CD4-positive, alpha-beta T cell treated with Interleukin-21 for 1 hour (primary cell): Measurements from ENCODE around the gene CHFR.
"Not testable (repeated sequence)": the region's sequence is repeated elsewhere in the genome, so short reads cannot be mapped to it uniquely, and the experiment has no call there.

Experiments used
- DNase-seq: peaks from one replicate; pipeline ENCODE4 v3.0.0-alpha.2; 2020

The CHFR gene

DNA sequence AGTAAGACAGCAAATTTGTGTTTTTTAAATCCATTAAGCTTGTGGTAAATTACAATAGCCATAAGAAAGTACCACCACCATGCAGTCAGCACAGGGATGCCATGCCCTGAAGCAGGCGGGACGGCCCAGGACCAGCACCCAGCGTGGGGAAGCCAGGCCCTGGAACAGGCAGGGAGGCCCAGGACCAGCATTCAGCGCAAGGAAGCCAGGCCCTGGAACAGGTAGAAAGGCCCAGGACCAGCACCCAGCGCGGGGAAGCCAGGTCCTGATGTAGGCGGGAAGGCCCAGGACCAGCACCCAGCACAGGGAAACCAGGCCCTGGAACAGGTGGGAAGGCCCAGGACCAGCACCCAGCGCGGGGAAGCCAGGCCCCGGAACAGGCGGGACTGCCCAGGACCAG lies 13.2 kb downstream of the CHFR start:
- no peak for DNase-seq

DNA sequence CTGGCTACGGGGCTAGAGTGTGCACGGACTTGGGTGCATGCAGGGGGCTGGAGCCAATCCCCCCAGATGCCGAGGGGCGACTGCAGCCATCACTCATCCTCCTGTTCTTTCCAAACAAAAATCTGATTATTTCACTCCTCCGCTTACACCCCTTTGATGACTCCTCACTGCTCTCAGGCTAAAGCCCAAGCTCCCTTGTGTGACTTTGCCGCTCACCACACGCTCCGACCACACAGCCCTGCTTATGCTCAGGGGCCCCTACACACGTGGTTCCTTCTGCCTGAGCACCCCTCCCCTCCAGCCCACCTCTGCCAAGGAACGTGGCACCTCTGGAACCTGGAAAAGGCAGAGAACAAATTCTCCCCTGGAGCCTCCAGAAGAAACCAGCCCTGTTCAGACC lies 13.7 kb downstream of the CHFR start:
- DNase-seq = no peak

DNA sequence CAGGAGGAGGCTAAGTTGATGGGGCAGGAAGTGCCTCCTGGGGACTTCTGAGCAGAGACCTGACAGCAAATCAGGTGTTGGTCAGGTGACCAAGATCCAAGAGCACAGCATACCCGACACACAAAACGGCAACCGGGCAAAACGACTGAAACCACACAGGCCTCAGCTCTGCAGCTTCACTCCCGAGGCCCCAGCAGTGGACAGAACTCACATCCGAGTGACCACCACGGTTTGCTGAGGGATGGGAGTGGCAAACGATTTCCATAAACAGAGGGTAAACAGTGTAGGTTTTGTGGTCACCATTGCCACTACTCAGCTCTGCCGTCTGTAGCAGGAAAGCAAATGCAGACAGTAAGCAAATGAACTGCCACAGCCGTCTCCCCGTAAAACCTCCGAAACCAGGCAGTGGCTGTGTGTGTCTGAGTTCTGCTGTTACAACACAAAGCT lies 14.4 kb downstream of the CHFR start:
- peak; percentile 24 for DNase-seq

DNA sequence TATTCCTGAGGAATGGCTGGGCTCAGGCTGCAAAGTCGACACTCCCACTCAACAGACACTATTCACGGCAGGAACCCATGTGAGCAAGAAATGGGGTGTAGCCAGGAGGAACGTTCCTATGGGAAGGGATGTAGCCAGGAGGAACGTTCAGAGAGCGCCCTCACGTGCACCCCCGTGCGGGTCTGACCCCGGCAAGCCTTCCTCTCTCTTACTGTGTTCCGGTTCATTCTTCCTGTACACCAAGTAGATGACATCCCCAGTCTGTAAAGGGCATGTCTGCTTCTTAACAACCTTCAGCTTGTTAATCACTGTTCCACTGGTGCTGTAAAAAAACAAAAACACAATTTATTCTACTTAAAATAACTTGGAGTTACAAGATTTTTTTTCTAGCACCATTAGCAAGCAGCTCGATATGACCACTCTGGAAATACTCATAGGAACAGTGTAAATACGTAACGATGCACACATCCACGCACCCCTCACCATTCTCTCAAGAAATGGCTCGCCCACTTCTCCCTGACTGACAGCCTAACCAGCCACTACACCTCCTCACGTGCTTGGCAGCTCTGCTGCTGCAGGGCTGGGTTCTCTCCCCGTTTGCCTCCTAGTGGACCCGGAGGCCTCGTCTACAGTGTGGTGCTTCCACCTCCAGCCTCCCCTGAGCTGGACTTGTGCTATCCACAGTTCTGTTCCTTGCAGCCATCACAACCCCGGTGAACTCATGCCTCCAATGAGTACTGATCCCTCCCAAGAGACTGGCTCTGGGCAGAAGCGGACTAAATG lies 15.1 kb downstream of the CHFR start:
- DNase-seq = no peak

DNA sequence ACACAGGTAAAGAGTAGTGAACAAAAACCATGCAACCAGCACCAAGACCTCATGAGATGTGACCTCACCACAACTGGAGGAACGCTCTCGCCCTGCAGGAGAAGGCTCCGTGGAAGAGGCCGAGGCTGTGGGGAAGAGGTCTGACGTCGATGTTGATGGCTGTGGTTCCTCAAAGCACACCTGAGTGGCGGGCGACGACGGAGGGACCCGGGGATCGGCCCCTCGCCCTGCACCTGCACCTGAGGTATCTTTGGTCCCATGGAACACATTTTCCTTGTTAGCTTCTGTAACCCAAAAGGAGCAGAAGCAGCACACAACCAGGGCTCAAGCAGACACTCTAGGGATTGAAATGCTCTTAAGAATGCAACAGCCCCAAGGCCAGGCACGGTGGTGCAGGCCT lies 17.9 kb downstream of the CHFR start:
- no peak for DNase-seq

DNA sequence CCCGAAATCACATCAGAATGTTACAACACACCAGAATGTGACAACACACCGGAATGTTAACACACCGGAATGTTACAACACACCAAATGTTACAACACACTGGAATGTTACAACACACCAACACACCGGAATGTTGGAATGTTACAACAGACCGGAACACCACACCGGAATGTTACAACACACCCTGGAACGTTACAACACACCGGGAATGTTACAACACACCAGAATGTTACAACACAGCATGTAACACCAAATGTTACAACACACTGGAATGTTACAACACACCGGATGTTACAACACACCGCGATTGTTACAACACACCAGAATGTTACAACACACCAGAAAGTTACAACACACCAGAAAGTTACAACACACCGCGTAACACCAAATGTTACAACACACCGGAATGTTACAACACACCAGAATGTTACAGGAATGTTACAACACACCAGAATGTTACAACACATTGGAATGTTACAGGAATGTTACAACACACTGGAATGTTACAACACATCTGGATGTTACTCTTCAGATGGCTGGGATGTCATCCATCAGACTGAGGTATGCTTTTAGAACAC lies 21.1 kb downstream of the CHFR start:
- DNase-seq = no peak

DNA sequence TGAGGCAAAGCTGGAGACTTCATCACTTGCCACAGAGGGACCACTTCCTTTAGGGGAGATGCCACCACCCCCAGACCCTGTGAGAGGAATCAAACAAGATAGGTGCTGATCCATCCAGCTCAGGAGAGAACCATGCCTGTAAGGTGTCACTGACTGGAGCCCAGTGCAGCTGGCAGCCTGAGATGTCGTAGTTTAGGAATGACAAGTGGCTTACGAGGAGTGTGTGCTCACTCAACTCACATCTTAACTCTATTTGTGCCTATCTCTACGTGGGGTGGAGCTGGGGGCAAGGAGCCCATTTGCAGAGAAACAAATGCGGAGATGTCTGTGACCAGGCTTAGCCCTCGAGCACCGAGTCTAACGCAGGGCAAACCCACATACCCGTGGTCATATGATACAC lies 25.8 kb downstream of the CHFR start:
- DNase-seq = no peak

DNA sequence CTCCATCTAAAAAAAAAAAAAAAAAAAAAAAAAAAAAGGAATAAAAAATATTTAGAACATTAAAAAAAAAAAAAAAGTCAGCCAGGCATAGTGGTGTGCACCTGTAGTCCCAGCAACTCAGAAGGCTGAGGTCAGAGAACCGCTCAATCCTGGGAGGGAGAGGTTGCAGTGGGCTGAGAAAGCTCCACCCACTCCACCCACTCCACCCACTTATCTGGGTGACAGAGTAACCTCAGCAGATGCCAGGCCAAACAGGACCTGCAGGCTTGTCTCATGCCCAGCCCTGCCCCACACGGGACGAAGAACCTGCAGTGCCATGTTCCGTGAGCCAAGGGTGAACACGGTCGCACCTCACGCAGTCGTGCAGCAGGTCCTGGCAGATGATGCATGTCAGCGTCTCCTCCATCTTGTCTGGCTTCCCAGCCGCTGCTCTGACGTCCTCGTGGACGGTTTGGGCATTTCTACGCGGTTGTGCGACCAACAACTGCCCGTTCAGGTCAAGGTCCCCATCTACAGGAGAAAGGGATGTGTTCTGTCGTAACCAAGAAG lies 28.6 kb downstream of the CHFR start:
- no peak for DNase-seq

DNA sequence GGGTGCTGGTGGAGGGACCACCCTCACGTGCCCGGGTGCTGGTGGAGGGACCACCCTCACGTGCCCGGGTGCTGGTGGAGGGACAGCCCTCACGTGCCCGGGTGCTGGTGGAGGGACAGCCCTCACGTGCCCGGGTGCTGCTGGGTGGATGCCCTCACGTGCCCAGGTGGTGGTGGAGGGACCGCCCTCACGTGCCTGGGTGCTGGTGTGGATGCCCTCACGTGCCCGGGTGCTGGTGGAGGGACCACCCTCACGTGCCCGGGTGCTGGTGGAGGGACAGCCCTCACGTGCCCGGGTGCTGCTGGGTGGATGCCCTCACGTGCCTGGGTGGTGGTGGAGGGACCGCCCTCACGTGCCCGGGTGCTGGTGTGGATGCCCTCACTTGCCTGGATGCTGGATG lies 30.4 kb downstream of the CHFR start:
- DNase-seq = not testable (repeated sequence)

DNA sequence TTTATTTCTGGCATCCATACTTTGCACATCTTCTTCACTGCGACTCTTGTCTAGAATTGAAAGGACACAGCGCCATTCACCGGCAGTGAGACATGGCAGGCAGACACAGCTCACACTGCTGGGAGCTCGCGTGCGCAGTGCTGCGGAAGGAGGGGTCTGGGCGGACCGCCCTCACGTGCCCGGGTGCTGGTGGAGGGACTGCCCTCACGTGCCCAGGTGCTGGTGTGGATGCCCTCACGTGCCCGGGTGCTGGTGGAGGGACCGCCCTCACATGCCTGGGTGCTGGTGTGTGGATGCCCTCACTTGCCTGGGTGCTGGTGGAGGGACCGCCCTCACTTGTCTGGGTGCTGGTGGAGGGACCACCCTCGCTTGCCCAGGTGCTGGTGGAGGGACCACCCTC lies 30.8 kb downstream of the CHFR start:
- no peak for DNase-seq

DNA sequence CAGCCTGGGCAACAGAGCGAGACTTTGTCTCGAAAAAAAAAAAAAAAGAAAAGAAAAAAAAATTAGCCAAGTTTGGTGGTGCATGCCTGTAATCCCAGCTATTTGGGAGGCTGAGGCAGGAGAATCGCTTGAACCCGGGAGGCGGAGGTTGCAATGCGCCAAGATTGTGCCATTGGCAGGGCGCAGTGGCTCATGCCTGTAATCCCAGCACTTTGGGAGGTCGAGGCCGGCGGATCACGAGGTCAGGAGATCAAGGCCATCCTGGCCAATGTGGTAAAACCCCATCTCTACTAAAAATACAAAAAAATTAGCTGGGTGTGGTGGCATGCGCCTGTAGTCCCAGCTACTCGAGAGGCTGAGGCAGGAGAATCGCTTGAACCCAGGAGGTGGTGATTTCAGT lies 32.2 kb downstream of the CHFR start:
- DNase-seq = not testable (repeated sequence)

DNA sequence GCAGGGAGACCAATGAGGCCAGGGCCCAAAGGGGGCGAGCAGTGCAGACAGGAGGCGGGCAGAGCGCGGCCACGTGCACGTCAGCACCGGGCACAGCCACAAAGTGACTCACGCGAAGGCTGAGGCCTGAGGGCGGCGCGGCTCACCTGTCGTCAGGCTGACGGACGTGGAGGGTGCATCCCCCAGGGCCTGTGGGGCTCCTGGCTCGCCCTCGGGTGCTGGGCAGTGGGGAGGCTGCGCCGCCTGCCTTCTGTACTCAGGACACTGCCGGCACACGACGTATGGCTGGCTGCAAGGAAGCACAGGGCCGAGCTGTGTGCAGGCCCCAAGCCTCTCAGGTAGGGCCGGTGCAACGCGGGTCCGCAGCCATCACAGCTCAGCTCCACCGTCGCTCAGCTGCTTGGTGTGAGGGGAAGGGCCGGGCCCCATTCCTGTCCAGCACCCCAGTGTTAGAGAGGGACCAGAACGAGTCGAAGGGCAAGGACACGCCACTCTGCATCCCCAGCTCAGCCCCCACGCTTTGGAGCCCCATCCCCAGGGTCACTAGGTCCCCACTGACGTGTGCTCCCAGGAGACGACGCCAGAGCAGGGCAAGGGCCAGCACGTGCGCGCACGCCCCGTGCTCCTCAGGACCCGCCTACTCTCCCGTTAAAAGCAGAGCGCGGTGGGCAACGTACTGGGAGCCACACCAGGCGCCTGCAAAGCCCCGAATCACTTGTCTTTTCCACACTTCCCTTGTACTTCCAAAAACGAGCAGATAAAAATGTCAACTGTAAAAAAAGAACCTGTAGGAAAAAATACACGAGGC lies 33.9 kb downstream of the CHFR start:
- no peak for DNase-seq

DNA sequence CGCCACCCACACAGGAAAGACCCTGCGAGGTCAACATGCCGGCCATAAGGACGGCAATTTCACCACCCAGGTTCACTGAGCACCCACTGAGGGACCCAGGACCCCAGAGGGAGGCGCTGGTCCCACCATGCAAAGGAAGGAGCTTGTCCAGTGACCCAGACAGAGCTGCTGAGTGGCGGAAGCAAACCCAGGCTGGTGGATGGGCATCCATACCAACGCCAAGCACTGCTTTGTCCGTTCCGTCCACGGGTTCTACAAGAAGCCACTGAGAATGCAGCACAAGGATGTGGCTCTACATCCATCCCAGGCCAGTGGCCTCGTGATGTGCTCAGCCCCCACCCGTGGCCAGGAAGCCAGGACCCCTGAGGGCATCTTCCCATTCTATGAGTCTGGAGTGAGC lies 34.9 kb downstream of the CHFR start:
- DNase-seq = no peak

DNA sequence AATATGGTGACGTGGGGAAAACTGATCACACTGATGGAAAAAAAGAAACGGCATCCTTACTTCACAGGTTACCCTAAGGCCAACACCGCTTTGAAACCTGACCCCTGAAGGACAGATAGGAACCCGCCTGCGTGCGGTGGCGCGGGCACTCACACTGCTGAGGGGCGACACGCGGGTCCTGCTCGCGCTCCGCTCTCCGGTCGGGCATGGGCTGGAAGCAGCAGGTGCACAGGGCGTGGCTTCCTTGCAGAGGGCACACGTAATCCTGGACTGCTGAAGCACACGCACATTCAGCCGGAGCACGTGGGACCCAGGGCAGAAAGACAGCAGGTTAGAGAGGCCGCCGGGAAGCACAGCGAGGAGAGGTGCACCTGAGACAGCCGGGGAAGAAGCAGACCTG lies 35.9 kb downstream of the CHFR start:
- no peak for DNase-seq

DNA sequence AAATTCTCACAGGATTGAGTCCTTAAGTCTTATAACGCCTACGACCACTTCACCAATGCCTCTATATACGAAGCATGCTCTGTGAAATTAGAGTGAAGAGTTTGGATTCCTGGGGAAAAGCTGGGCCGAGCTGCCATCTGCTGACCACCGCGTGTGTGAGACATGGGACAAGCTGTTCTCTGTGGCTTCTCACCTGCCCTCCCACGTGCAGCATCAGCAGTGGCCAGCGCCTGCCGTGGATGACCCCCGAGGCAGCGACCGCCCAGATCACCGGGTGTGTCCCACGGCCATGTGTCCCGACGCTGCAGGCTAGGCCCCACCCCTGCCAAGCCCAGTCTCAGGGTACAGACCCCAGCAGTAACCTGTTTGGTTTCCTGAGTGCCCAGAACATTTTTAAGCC lies 37.1 kb downstream of the CHFR start:
- no peak for DNase-seq

DNA sequence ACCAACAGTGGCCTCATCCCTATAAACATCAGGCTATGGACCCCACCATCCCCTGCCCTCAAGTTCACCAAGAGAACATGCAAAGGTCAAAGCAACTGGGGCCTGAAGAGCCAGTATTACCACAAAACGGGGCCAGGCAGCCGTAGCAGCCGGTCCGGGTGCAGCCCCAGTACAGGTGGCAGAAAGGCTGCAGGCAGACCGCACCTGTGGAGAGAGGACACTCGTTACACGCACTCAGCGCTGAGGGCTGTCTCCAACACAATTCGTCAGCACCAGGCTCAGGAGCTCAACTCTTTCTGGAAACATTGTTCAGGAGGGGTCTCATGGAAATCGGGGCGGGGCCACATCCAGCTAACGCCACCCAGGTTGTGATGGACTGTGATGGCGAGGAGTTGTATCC lies 38.9 kb downstream of the CHFR start:
- no peak for DNase-seq

DNA sequence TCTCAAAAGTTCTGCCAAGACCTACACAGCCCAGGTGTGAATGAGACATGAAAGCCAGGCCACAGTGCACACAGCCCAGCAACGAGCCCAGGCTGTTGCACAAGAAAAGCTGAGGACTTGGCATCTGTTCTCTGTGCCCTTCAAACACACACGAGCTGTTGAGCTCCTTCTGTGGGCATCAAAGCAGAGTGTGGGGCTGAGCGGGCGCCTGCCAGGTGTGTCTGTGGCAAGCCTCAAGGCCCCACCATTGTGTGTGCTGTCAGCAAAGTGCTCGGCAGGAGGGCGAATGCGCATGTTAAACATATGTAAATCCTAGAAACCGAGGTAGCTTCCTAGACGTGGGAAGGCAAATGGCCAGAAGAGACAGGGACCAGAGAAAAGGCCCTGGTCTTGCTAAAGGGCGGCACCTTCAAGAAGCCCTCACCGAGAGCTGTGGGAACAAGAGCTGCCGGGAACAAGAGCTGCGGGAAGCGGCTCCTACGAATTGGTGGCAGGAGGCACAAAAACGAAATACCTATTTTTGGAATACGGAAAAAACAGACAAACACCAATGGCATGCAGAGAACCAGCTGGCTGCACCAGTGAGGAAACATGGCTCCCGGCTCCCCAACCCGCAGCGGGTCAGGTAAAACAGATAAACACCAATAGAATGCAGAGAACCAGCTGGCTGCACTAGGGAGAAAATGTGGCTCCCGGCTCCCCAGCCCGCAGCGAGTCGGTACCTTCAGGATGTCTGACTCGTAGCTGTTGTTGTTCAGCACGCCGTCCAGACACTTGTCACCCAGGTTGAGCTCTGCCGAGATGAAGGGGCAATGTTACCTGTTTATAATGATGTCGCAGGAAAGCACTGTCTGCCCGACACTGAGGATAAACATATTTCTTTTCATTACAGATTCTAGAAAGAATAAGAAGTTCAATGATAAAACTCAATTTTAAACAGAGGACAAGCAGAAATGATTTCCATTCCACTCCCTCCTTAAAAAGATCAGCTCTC lies 39.7 kb downstream of the CHFR start:
- DNase-seq = no peak

DNA sequence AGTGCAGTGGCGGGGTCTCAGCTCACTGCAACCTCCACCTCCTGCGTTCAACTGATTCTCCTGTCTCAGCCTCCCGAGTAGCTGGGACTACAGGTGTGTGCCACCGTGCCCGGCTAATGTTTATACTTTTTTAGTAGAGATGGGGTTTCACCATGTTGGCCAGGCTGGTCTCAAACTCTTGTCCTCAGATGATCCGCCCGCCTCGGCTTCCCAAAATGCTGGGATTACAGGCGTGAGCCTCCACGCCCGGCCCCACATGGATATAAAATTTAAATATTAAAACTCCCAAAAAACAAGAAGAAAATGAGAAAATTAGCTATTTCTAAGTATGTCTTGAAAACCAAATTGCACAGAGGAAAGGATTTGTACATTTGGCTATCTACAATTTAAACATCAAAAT lies 42.7 kb downstream of the CHFR start:
- not testable (repeated sequence) for DNase-seq

DNA sequence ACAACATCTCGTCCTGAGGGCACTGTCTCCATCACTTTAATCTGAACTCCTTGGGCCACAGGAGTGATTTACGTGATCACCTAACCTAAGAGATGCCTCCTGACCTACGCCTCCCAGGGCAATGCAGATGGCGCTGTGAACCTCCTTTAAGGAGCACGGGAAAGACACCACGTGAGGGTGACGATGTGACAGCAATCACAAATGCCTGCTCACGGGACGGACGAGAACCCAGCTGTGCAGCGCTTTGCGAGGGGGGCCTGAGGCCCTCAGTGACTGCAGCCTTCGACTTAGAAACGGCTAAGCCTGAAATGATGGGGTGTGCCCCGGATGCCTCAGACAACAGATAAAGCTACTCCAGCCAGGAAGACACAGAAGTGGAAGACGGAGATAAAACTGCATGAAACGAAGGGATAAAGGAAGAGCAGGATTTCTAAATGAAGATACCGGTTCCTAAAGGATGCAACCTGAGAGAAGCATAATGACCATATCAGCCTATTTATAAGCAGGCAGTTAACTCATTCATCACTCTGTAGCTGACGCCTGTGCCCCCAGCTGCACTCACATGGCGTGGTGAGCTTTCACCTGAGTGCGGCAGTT lies 44.9 kb downstream of the CHFR start:
- no peak for DNase-seq

DNA sequence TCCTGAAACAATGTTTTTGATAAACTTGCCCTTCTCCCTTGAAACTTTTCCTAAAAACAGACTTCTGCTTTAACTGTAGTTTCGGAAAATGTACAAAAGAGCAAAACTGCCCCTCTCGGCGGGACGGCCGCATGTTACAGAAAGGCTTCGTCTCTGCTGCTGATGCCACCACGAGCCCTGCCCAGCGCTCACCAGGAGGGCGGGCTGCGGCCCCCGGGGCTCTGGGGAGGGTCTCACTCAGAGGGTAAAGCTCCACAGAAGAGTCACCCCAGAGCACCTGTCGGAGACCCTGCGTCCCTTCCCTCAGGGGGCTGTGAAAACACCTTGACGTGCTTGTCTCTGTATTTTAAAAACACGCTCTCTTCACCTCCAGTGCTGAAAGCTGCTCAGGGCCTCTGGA lies 46.3 kb downstream of the CHFR start:
- DNase-seq = no peak

DNA sequence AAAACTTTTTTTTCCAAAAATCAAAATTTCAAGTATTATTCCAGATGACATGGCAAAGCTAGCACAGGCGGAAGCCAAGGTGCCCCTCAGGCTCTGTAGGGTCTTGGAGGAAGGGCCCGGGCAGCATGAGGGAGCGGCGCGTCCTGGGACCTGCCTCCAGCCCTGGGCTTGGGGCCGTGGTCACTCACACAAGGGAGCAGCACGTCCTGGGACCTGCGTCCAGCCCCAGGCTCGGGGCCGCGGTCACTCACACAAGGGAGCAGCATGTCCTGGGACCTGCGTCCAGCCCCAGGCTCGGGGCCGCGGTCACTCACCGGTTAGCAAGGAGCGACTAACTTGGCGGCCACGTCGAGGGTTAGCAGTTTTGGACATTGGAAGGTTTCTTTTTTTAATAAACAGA lies 46.9 kb downstream of the CHFR start:
- DNase-seq = no peak
